Measurements from ENCODE around the gene ARPP21.
"Not testable (repeated sequence)": the region's sequence is repeated elsewhere in the genome, so short reads cannot be mapped to it uniquely, and the experiment has no call there.

The ARPP21 gene

GRCh38 chr3:35639254-35640186, at the start of gene ARPP21:
Gene ARPP21 (plus strand): TSS chr3:35639525. CDS start chr3:35681752, 42,227 bp downstream.
- Histone ChIP-seq H3K4me3 (ENCODE audit: low read length) (peak within 1 kb of the TSS; percentile 81), H3K27me3 (ENCODE audit: control insufficient read depth, insufficient read depth, low read length) (peaks cover 56% of the 10 kb centered on the region), H3K9ac (ENCODE audit: low read length) (peak within 1 kb of the TSS; percentile 3), H3K4me1 (ENCODE audit: control insufficient read depth, low read depth, low read length) (no peaks in the 10 kb centered on the region), H3K9me3 (ENCODE audit: control insufficient read depth, low read depth, low read length) (no peaks in the 10 kb centered on the region), H3K36me3 (ENCODE audit: control insufficient read depth, low read depth, low read length) (no peaks in the 10 kb centered on the region), H3K27ac (ENCODE audit: low read length) (no peak within 1 kb of the TSS)

DNA sequence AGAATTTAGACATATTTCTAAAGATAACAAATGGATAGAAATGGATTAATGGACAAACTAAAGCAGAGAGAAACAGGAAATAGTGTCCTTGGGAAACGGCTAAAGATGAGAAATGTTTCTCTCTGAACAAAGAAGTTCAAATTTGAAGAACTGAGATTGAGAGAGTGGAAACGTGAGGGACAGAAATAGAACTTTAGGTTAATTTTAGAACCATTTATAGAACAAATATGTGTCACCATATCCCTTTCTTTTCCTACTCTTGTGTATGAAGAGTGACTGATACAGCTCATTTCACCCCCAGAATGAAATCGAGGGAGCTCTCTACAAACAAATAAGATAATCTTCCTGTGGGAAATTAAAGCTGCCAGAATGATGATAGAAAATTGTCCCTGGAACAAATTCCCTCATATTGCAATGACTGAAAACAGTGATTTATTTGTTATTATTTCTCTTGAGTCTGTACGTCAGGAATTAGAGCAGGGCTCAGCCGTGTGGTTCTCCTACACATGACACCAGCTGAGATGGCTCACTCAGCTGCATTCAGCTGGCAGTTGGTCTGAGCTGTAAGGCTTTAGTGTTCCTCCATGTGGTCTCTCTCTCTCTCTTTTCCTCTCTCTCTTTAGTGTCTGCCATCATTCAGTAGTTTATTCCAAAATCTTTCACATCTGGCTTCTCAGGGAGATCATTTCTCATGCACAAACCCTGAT, 46.6 kb upstream of the ARPP21 start:
- Histone ChIP-seq H3K36me3 (ENCODE audit: control insufficient read depth, low read depth, low read length) (no peaks in the 10 kb centered on the region), H3K27ac (ENCODE audit: low read length) (no peak overlapping the region), H3K9ac (ENCODE audit: low read length) (no peak overlapping the region), H3K4me1 (ENCODE audit: control insufficient read depth, low read depth, low read length) (peaks cover 13% of the 10 kb centered on the region), H3K4me3 (ENCODE audit: low read length) (no peak overlapping the region), H3K9me3 (ENCODE audit: control insufficient read depth, low read depth, low read length) (no peaks in the 10 kb centered on the region), H3K27me3 (ENCODE audit: control insufficient read depth, insufficient read depth, low read length) (no peaks in the 10 kb centered on the region)

DNA sequence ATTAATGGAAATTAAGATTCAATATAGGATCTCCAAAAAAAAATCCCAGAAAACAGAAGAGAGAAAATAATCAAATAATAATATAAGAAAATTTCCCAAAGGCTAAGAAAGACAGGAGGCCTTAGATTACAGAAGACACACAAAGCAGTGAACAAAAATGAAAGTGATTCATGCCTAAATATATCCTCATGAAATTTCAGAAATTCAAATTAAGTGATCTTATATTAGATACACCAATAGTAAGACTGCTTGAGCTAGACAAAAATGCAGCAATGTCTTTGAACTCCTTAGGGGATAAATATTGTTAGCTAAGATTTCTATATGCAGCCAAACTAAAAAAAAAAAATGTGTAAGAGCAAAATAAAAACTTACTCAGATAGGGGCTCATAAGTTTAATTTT, 44.6 kb upstream of the ARPP21 start:
- Histone ChIP-seq H3K27ac (ENCODE audit: low read length) (no peak overlapping the region), H3K4me3 (ENCODE audit: low read length) (no peak overlapping the region), H3K4me1 (ENCODE audit: control insufficient read depth, low read depth, low read length) (peaks cover 13% of the 10 kb centered on the region), H3K9me3 (ENCODE audit: control insufficient read depth, low read depth, low read length) (no peaks in the 10 kb centered on the region), H3K27me3 (ENCODE audit: control insufficient read depth, insufficient read depth, low read length) (no peaks in the 10 kb centered on the region), H3K36me3 (ENCODE audit: control insufficient read depth, low read depth, low read length) (no peaks in the 10 kb centered on the region), H3K9ac (ENCODE audit: low read length) (no peak overlapping the region)

DNA sequence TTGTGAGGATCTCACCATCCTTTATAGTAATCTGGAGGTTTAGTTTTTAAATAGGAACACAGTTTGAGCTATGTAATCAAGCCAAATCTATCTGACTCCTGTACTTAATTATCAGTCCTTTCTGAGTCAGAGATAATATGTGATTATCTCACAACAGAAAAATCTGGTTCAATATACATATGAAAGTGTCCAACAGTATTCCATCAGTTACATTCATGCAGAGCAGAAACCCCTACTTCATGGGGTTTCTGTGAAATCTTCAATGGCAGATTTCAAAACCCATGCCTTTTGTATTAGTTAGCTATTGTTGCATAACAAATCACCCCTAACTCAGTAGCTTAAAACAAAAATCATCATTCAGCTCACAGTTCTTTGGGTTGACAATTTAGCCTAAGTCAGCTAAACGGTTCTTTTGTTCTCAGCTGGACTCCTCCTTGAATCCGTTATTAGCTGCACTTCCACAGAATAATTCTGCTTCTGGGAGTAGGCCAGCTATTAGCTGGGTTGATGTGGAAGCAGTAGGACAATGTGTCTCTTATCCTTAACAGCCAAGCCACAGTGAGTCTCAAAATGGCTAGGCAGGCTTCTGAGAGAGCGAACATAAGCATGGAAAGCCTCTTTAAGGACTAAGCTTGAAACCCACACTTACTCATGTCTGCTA, 42.9 kb upstream of the ARPP21 start:
- H3K27me3 ChIP-seq (ENCODE audit: control insufficient read depth, insufficient read depth, low read length), result no peaks in the 10 kb centered on the region
- no peaks in the 10 kb centered on the region for H3K36me3 ChIP-seq (ENCODE audit: control insufficient read depth, low read depth, low read length)
- H3K27ac ChIP-seq (ENCODE audit: low read length), result no peak overlapping the region
- H3K4me3 ChIP-seq (ENCODE audit: low read length), result no peak overlapping the region
- peaks cover 13% of the 10 kb centered on the region for H3K4me1 ChIP-seq (ENCODE audit: control insufficient read depth, low read depth, low read length)
- H3K9me3 ChIP-seq (ENCODE audit: control insufficient read depth, low read depth, low read length), result no peaks in the 10 kb centered on the region
- no peak overlapping the region for H3K9ac ChIP-seq (ENCODE audit: low read length)

DNA sequence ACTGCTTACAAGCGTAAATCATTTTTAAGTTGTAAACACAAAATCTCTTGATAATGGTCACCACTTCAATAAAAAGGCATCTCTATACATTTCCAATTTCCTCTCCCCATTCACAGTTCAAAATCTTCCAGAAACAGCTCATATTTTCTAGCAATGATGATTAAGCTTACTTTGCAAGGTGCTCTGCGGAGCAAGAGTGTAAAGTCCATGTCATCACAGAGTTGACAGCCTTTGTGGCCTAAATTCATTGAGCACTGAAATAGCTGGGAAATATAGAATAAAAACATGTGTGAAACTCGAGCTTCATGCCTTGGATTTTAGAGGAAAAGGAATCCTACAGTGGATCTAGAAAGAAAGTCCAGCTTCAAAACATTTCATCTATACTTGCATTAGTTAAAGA, 41.8 kb upstream of the ARPP21 start:
- no peak overlapping the region for H3K9ac ChIP-seq (ENCODE audit: low read length)
- no peak overlapping the region for H3K27ac ChIP-seq (ENCODE audit: low read length)
- no peaks in the 10 kb centered on the region for H3K27me3 ChIP-seq (ENCODE audit: control insufficient read depth, insufficient read depth, low read length)
- no peaks in the 10 kb centered on the region for H3K36me3 ChIP-seq (ENCODE audit: control insufficient read depth, low read depth, low read length)
- H3K9me3 ChIP-seq (ENCODE audit: control insufficient read depth, low read depth, low read length), result no peaks in the 10 kb centered on the region
- H3K4me3 ChIP-seq (ENCODE audit: low read length), result no peak overlapping the region
- peaks cover 13% of the 10 kb centered on the region for H3K4me1 ChIP-seq (ENCODE audit: control insufficient read depth, low read depth, low read length)

GRCh38 chr3:35598804-35599203, 40.5 kb upstream of the ARPP21 start:
- Histone ChIP-seq H3K4me1 (ENCODE audit: control insufficient read depth, low read depth, low read length) (peaks cover 13% of the 10 kb centered on the region), H3K27ac (ENCODE audit: low read length) (no peak overlapping the region), H3K27me3 (ENCODE audit: control insufficient read depth, insufficient read depth, low read length) (no peaks in the 10 kb centered on the region), H3K9me3 (ENCODE audit: control insufficient read depth, low read depth, low read length) (no peaks in the 10 kb centered on the region), H3K9ac (ENCODE audit: low read length) (no peak overlapping the region), H3K36me3 (ENCODE audit: control insufficient read depth, low read depth, low read length) (no peaks in the 10 kb centered on the region), H3K4me3 (ENCODE audit: low read length) (no peak overlapping the region)

DNA sequence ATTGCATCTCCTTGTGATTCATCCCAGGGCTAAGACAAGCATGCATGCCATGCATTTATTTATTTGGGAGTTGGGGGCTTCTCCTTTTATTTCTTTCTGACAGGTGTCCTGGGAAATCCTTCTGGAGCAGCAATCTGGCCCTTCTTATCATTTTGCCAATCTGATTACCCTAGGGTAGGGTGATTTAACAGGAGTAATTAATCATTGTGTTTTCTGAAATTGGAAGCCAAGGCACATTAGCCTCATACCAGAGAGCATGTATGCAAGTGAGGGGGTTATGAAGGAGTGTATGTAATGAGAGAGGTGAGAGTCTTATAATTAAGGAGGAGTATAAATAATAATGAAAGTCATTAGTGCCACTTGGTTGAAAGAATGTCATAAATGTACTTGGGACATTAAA, 37.4 kb upstream of the ARPP21 start:
- no peaks in the 10 kb centered on the region for H3K27me3 ChIP-seq (ENCODE audit: control insufficient read depth, insufficient read depth, low read length)
- peaks cover under 1% of the 10 kb centered on the region for H3K4me1 ChIP-seq (ENCODE audit: control insufficient read depth, low read depth, low read length)
- H3K9me3 ChIP-seq (ENCODE audit: control insufficient read depth, low read depth, low read length), result no peaks in the 10 kb centered on the region
- no peaks in the 10 kb centered on the region for H3K36me3 ChIP-seq (ENCODE audit: control insufficient read depth, low read depth, low read length)
- H3K4me3 ChIP-seq (ENCODE audit: low read length), result no peak overlapping the region
- no peak overlapping the region for H3K9ac ChIP-seq (ENCODE audit: low read length)
- no peak overlapping the region for H3K27ac ChIP-seq (ENCODE audit: low read length)

DNA sequence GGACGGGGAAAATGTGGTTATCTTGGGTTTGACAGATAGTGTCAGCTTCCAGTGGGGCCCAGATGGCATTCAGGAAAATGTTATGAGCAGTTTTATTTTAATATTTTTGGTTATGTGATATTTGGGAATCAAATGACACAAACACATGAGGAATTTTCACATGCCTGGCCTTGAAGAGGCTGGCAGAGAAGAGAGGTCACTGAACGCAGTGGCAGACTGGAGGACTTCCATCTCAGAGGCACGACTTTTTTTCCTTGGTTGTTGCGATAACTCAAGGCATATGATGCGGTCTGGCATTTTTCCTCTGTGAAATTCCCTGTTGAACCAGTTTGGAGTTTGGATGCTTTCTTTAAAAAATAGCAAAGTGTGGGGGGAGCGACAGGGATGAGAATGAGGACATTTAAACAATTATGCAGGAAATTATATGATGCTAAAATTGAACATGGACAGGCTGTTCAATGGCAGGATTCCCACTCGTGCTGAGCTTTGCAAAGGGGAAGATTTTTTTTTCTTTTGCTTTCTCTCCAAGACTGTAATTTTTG, 36.9 kb upstream of the ARPP21 start:
- H3K9me3 ChIP-seq (ENCODE audit: control insufficient read depth, low read depth, low read length), result no peaks in the 10 kb centered on the region
- H3K36me3 ChIP-seq (ENCODE audit: control insufficient read depth, low read depth, low read length), result no peaks in the 10 kb centered on the region
- H3K27ac ChIP-seq (ENCODE audit: low read length), result no peak overlapping the region
- no peaks in the 10 kb centered on the region for H3K4me1 ChIP-seq (ENCODE audit: control insufficient read depth, low read depth, low read length)
- H3K9ac ChIP-seq (ENCODE audit: low read length), result no peak overlapping the region
- no peak overlapping the region for H3K4me3 ChIP-seq (ENCODE audit: low read length)
- H3K27me3 ChIP-seq (ENCODE audit: control insufficient read depth, insufficient read depth, low read length), result no peaks in the 10 kb centered on the region

GRCh38 chr3:35616346-35616745, 23.0 kb upstream of the ARPP21 start:
- Histone ChIP-seq H3K27me3 (ENCODE audit: control insufficient read depth, insufficient read depth, low read length) (no peaks in the 10 kb centered on the region), H3K4me3 (ENCODE audit: low read length) (no peak overlapping the region), H3K4me1 (ENCODE audit: control insufficient read depth, low read depth, low read length) (no peaks in the 10 kb centered on the region), H3K36me3 (ENCODE audit: control insufficient read depth, low read depth, low read length) (no peaks in the 10 kb centered on the region), H3K9me3 (ENCODE audit: control insufficient read depth, low read depth, low read length) (no peaks in the 10 kb centered on the region), H3K27ac (ENCODE audit: low read length) (no peak overlapping the region), H3K9ac (ENCODE audit: low read length) (no peak overlapping the region)

- Histone ChIP-seq H3K36me3 (ENCODE audit: control insufficient read depth, low read depth, low read length) (no peaks in the 10 kb centered on the region), H3K27ac (ENCODE audit: low read length) (no peak overlapping the region), H3K9me3 (ENCODE audit: control insufficient read depth, low read depth, low read length) (no peaks in the 10 kb centered on the region), H3K27me3 (ENCODE audit: control insufficient read depth, insufficient read depth, low read length) (no peaks in the 10 kb centered on the region), H3K9ac (ENCODE audit: low read length) (no peak overlapping the region), H3K4me1 (ENCODE audit: control insufficient read depth, low read depth, low read length) (no peaks in the 10 kb centered on the region), H3K4me3 (ENCODE audit: low read length) (no peak overlapping the region)
These were observed 22.0 kb upstream of the ARPP21 start for GRCh38 chr3:35617370-35617769.

GRCh38 chr3:35620238-35620637, 19.1 kb upstream of the ARPP21 start:
- not testable (repeated sequence) for H3K27me3 ChIP-seq (ENCODE audit: control insufficient read depth, insufficient read depth, low read length); H3K9ac ChIP-seq (ENCODE audit: low read length); H3K36me3 ChIP-seq (ENCODE audit: control insufficient read depth, low read depth, low read length); H3K4me1 ChIP-seq (ENCODE audit: control insufficient read depth, low read depth, low read length); H3K4me3 ChIP-seq (ENCODE audit: low read length); H3K27ac ChIP-seq (ENCODE audit: low read length); H3K9me3 ChIP-seq (ENCODE audit: control insufficient read depth, low read depth, low read length)

Measured in iPS-18a (cell line).